Heart right ventricle (tissue), 16 donors: ENCODE results near the gene TPRG1. TPM values are rescaled to one million over a fixed set of nuclear protein-coding genes. Genes with fewer than 3 reads are reported as not detected.
A peak's percentile ranks its signal among the peaks of the same experiment; 100 is the strongest.

ENCODE experiments used
- ATAC-seq, 8 donors: fragments of 200-7000 bp; cut with Tn5 transposase; one replicate each; pipeline ENCODE4 v1.9.1; 2020; ENCODE audit warnings: mild to moderate bottlenecking in 8 of 8, moderate library complexity in 8 of 8, moderate number of reproducible peaks in 1 of 8
- DNase-seq, 2 donors: peaks; one replicate each; pipeline ENCODE4 v3.0.0-alpha.2; 2020
- H3K27ac ChIP-seq, 10 donors: fragments of 200-600 bp; sonication (generic) in 2 of 10; one replicate each; pipeline versions ENCODE4 v1.5.0 to v1.8.0; 2020 to 2022; ENCODE audit warnings: mild to moderate bottlenecking in 3 of 10
- H3K27me3 ChIP-seq, 7 donors: fragments of 200-600 bp; one replicate each; pipeline ENCODE4 v1.8.0; 2021 to 2022; ENCODE audit warnings: mild to moderate bottlenecking in 2 of 7
- H3K36me3 ChIP-seq, 9 donors: fragments of 200-600 bp; sonication (generic) in 1 of 9; one replicate each; pipeline versions ENCODE4 v1.5.0 to v1.8.0; 2020 to 2022; ENCODE audit warnings: mild to moderate bottlenecking in 2 of 9
- H3K4me1 ChIP-seq, 9 donors: fragments of 200-600 bp; sonication (generic) in 1 of 9; one replicate each; pipeline versions ENCODE4 v1.5.0 to v1.8.0; 2020 to 2022; ENCODE audit warnings: mild to moderate bottlenecking in 4 of 9
- H3K4me3 ChIP-seq, 10 donors: fragments of 200-600 bp; sonication (generic) in 2 of 10; one replicate each; pipeline versions ENCODE4 v1.5.0 to v1.8.0; 2020 to 2022; ENCODE audit warnings: mild to moderate bottlenecking in 7 of 10, moderate library complexity in 2 of 10
- H3K9me3 ChIP-seq, 11 donors: fragments of 200-600 bp in 10 of 11; sonication (generic) in 2 of 11; one replicate each; pipeline versions ENCODE4 v1.5.0 to v1.8.0; 2013 to 2022; ENCODE audit warnings: mild to moderate bottlenecking in 2 of 11, control low read depth in 1 of 11, moderate library complexity in 1 of 11
- WGBS, 2 donors: extraction: QIAGEN DNeasy Blood & Tissue Kit; methylation state at CpG; one replicate each; pipeline ENCODE4 v1.1.7; 2013; ENCODE audit warnings: inconsistent platforms in 1 of 2; 5-methylcytosine and 5-hydroxymethylcytosine counted together
- intact Hi-C, 10 donors: fragments of 100-400 bp; cut with DNase I; formaldehyde crosslinking; loops; one replicate each; pipeline versions ENCODE4 v1.11.1 to v1.14.2; 2022
- polyA plus RNA-seq, 2 donors: library from polyadenylated mRNA; stranded (reverse); fragments of 200-250 nt; gene quantifications; one replicate each; pipeline ENCODE4 v1.2.3, GENCODE V29; 2013
- total RNA-seq, 10 donors: library from RNA; stranded (reverse); fragmentation: NEBNext Ultra II Directional in 3 of 10; extraction: Animal tissue kit (Norgen Biotek cat#: 25700) in 3 of 10; gene quantifications; one replicate each; pipeline versions ENCODE4 v1.2.1 to v1.2.4, GENCODE V29; 2021 to 2023
- TF ChIP-seq, protein P1 (sequence below), 9 donors: fragments of 200-600 bp; sonication (generic) in 2 of 9; IDR thresholded peaks; one replicate each; pipeline versions ENCODE4 v1.5.0 to v1.8.0; 2021 to 2022; ENCODE audit warnings: antibody characterized with exemption in 9 of 9, mild to moderate bottlenecking in 5 of 9, moderate library complexity in 1 of 9
- donor health status: Arrhythmogenic right ventricular cardiomyopathy.
- donor health status: ischemic (EF 13 %, LVEDD 7.1; RV severe dilation, severe dysfunction).
- donor health status: healthy with polysubstance abuse.
- donor health status: DM: no; HTN: yes; CAD: no.
- donor health status: DM: no; HTN: no; CAD: no.
- donor health status: ischemic (EF 25% LVEDD 6.9; RV normal size, moderate dysfunction).
- donor health status: ischemic (EF 25% LVEDD 5.7; RV mildly dilated, moderate dysfunction).
- donor health status: healthy.
- donor health status: DM: yes; HTN: yes; CAD: no.
- donor health status: Ischemic cardiomyopathy.
- donor health status: ischemic (EF 35%, LVEDD 5.7; RV mildly dilated, moderate dysfunction).
- donor health status: nonischemic (EF 11% LVEDD 7.7; RV severe dilation, severe dysfunction).
- donor health status: DM: yes; HTN: yes; CAD: no.
- donor health status: PGD.
- donor health status: ischemic (EF 29% LVEDD 5.4; RV normal size, mild dysfunction).
- donor health status: nonischemic (EF 23%, LVEDD 6.1; RV moderate dilation, normal function).

TPRG1 gene
- total and polyA plus RNA-seq, 12 donors, result 0.62 to 3.1 (median 1.8) TPM

GRCh38 chr3:189275852-189276251, 104.1 kb downstream of the TPRG1 start:
- TF ChIP-seq, protein P1, sequence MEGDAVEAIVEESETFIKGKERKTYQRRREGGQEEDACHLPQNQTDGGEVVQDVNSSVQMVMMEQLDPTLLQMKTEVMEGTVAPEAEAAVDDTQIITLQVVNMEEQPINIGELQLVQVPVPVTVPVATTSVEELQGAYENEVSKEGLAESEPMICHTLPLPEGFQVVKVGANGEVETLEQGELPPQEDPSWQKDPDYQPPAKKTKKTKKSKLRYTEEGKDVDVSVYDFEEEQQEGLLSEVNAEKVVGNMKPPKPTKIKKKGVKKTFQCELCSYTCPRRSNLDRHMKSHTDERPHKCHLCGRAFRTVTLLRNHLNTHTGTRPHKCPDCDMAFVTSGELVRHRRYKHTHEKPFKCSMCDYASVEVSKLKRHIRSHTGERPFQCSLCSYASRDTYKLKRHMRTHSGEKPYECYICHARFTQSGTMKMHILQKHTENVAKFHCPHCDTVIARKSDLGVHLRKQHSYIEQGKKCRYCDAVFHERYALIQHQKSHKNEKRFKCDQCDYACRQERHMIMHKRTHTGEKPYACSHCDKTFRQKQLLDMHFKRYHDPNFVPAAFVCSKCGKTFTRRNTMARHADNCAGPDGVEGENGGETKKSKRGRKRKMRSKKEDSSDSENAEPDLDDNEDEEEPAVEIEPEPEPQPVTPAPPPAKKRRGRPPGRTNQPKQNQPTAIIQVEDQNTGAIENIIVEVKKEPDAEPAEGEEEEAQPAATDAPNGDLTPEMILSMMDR (IDR thresholded peaks at IDR 0.05), result no peak
- Histone ChIP-seq H3K4me1 (peaks cover 0 to 19% (median 0%) of the 10 kb centered on the region in 9 donors), H3K27me3 (peaks cover 0 to 4% (median 0%) of the 10 kb centered on the region in 7 donors), H3K27ac (no peak overlapping the region), H3K36me3 (no peaks in the 10 kb centered on the region), H3K4me3 (no peak overlapping the region), H3K9me3 (no peaks in the 10 kb centered on the region)
- 90 to 95% methylated on average over 2 of the region's 2 CpGs for WGBS, 2 donors
- intact Hi-C loops, result loop anchor here in 1 of 10 donors (5.0 kb wide), 1 partner anchor 666 kb away; no protein-coding TSS in a partner anchor
- no peak for DNase-seq
- no peak for ATAC-seq

DNA sequence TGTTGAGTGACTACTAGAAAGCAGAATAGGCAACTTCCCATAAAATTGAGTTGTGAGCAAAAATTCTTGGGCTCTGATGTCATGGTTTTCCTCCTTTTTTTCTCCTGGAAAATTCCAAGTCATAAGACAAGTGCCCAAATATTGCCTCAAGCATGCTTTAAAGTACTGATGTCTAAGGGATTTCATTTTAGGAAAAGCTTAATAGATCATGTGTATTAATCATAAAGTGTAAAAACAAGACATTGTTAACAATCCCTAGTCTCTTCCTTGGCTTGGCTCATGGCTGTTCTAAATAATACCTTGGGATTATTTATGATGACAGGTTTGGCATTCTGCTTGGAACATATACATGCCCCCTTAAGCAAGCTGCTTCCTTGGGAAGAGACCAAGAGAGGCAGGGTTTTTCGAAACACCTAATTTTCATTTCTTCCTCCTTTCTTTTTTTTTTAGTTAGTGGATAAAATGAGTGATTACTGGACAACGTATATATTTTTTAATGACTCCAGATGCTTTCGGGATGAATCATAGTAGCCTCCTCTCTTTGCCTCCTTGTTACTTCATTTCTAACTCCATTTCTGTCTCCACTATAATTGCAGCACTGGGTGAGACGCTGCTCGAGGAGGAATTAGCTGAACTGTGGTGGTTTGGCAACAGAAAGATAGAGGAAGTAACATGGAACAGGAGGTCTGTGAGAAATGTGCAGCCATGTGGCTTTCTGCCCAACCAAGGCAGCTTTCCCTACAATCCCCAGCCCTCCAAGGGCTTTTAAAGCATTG, 104.9 kb downstream of the TPRG1 start:
- WGBS, 2 donors, result 49 to 58% methylated on average over 5 of the region's 5 CpGs
- no peaks in the 10 kb centered on the region for H3K36me3 ChIP-seq
- peaks cover 0 to 4% (median 0%) of the 10 kb centered on the region in 7 donors for H3K27me3 ChIP-seq
- TF ChIP-seq, protein P1 (IDR thresholded peaks at IDR 0.05), result no peak
- H3K9me3 ChIP-seq, result no peaks in the 10 kb centered on the region
- H3K4me1 ChIP-seq, result peaks cover 0 to 19% (median 0%) of the 10 kb centered on the region in 9 donors
- no peak overlapping the region for H3K4me3 ChIP-seq
- ATAC-seq (peak in 6 of 8 donors; percentile 50 to 80 (median 72)), DNase-seq (peak in 1 of 2 donors; percentile 12)
- intact Hi-C loops, result loop anchor here in 1 of 10 donors (5.0 kb wide), 1 partner anchor 666 kb away; no protein-coding TSS in a partner anchor
- H3K27ac ChIP-seq, result no peak overlapping the region

DNA sequence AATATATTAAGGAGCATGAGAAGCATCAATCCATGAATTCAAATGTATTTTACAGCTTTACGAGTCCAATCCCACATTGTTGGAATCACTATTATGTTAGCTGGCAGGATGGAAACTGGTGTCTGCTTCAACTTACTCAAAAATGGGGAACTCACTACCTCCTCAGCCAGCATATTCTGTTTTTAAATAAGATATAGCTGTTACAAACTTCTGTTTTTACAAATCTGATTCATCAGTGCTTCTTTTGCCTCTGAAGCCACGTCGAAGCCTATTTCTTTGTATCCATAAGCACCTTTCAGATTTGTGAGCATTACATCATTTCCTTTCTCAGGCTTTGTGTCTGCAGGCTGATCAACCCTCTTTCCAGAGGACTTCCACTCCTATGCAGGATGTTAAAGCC, 105.9 kb downstream of the TPRG1 start:
- ATAC-seq, result no peak
- DNase-seq, result no peak
- no peak overlapping the region for H3K4me3 ChIP-seq
- no peak overlapping the region for H3K27ac ChIP-seq
- TF ChIP-seq, protein P1 (IDR thresholded peaks at IDR 0.05), result no peak
- intact Hi-C loops, result loop anchor here in 1 of 10 donors (5.0 kb wide), 1 partner anchor 665 kb away; no protein-coding TSS in a partner anchor
- peaks cover 0 to 19% (median 0%) of the 10 kb centered on the region in 9 donors for H3K4me1 ChIP-seq
- peaks cover 0 to 4% (median 0%) of the 10 kb centered on the region in 7 donors for H3K27me3 ChIP-seq
- no peaks in the 10 kb centered on the region for H3K36me3 ChIP-seq
- H3K9me3 ChIP-seq, result no peaks in the 10 kb centered on the region
- WGBS, 2 donors, result 69 to 83% methylated on average over 3 of the region's 3 CpGs

DNA sequence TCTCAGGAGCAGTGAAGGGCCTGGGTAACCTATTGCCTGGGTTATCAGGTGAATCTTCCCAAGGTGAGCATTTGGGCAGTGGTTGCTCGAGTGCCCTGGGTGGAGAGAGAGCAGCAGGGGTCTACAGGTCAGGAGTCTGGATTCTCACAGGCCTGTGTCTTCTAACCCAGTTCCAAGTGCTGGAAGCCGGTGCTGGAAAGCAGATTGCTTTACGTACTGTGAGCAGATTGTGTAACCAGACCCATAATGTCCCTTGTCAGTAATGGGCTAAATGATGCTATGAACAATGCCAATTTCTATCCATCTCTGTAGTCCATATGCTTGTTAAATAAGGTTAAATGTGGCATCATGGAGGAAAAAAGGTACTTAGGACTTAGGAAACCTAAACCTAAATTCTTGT, 106.5 kb downstream of the TPRG1 start:
- Histone ChIP-seq H3K27me3 (peaks cover 0 to 4% (median 0%) of the 10 kb centered on the region in 7 donors), H3K4me1 (peaks cover 0 to 19% (median 0%) of the 10 kb centered on the region in 9 donors), H3K27ac (no peak overlapping the region), H3K9me3 (no peaks in the 10 kb centered on the region), H3K4me3 (no peak overlapping the region), H3K36me3 (no peaks in the 10 kb centered on the region)
- TF ChIP-seq, protein P1 (IDR thresholded peaks at IDR 0.05), result no peak
- no peak for ATAC-seq
- 86 to 89% methylated on average over 3 of the region's 3 CpGs for WGBS, 2 donors
- no peak for DNase-seq
- intact Hi-C loops, result loop anchor here in 1 of 10 donors (5.0 kb wide), 1 partner anchor 664 kb away; no protein-coding TSS in a partner anchor
